Right renal cortex interstitium (tissue), 3 donors: ENCODE results near the gene NKX6-2. TPM values are rescaled to one million over a fixed set of nuclear protein-coding genes. Genes with fewer than 3 reads are reported as not detected.
"Not testable (repeated sequence)": the region's sequence is repeated elsewhere in the genome, so short reads cannot be mapped to it uniquely, and the experiment has no call there.

Experiments used
- DNase-seq, 3 donors: peaks; one replicate each; pipeline ENCODE4 v3.0.0-alpha.2; 2013; ENCODE audit warnings: low read depth in 3 of 3, low spot score in 2 of 3
- polyA plus RNA-seq, 3 donors: library from polyadenylated mRNA; unstranded; fragments of 120-200 nt; gene quantifications; one replicate each; pipeline ENCODE4 v1.2.1, GENCODE V29; 2013; ENCODE audit not compliant: insufficient read length in 3 of 3

NKX6-2 gene
- 1 to 10 TPM; 7.1 to 8.4 (median 7.6) TPM for polyA plus RNA-seq

GRCh38 chr10:132785723-132786475, at the start of gene NKX6-2:
Gene NKX6-2, minus strand, starts transcription at chr10:132786147. Its CDS starts 199 bp downstream, at chr10:132785948.
- no peak for DNase-seq

- no peak for DNase-seq
Observed at GRCh38 chr10:132834891-132835847, 49.2 kb upstream of the NKX6-2 start.

GRCh38 chr10:132834311-132834761, 48.4 kb upstream of the NKX6-2 start:
- no peak for DNase-seq

GRCh38 chr10:132833421-132834111, 47.6 kb upstream of the NKX6-2 start:
- no peak for DNase-seq

GRCh38 chr10:132832186-132832969, 46.4 kb upstream of the NKX6-2 start:
- no peak for DNase-seq

- no peak for DNase-seq
Observed at GRCh38 chr10:132829403-132829802, 43.5 kb upstream of the NKX6-2 start.

GRCh38 chr10:132828681-132829080, 42.7 kb upstream of the NKX6-2 start:
- DNase-seq = no peak

- DNase-seq = no peak
Observed at GRCh38 chr10:132827861-132828539, 42.1 kb upstream of the NKX6-2 start.

- DNase-seq = no peak
Observed at GRCh38 chr10:132827423-132827789, 41.5 kb upstream of the NKX6-2 start.

- no peak for DNase-seq
Observed at GRCh38 chr10:132826524-132827422, 40.8 kb upstream of the NKX6-2 start.

GRCh38 chr10:132825783-132826523, 40.0 kb upstream of the NKX6-2 start:
- DNase-seq = not testable (repeated sequence)

GRCh38 chr10:132820056-132820455, 34.1 kb upstream of the NKX6-2 start:
- no peak for DNase-seq

- DNase-seq = no peak
Observed at GRCh38 chr10:132817701-132818211, 31.8 kb upstream of the NKX6-2 start.

GRCh38 chr10:132816718-132817117, 30.8 kb upstream of the NKX6-2 start:
- no peak for DNase-seq

GRCh38 chr10:132815168-132815857, 29.4 kb upstream of the NKX6-2 start:
- DNase-seq = no peak

GRCh38 chr10:132814469-132814856, 28.5 kb upstream of the NKX6-2 start:
- DNase-seq = no peak
